ENCODE results near the gene BAIAP3.

DNA sequence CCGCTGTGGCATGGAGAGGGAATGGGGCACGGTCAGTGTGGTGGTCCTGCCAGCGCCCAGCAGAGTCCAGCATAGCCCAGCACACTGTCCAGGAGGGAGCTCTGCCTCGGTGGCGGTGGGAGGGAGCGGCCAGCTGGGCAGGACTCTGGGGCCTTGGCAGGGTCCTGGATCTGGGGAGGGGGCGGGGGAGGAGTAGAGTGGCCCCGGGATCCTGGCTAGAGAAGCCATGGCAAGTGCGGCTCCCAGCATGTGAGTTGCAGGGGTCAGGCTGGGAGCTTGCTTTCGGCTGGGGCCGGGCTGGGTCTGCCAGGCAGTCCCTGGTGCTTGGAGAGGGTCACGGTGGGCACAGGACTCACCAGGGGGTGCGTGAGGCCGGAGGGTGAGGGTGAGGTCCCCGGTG lies 22.1 kb downstream of the BAIAP3 start:
- TF ChIP-seq RCOR1 (IDR thresholded peaks at IDR 0.05; ENCODE audit: insufficient replicate concordance, low read length) (no peak), BHLHE40 (IDR thresholded peaks at IDR 0.05; ENCODE audit: low read depth, low read length) (no peak), POLR2A (IDR thresholded peaks at IDR 0.05; ENCODE audit: low read depth, low read length) (no peak), MXI1 (IDR thresholded peaks at IDR 0.05; ENCODE audit: borderline replicate concordance, low read depth, low read length) (no peak), MAFK (IDR thresholded peaks at IDR 0.05; ENCODE audit: low read depth, low read length) (no peak)
- TF ChIP-seq, protein P1, sequence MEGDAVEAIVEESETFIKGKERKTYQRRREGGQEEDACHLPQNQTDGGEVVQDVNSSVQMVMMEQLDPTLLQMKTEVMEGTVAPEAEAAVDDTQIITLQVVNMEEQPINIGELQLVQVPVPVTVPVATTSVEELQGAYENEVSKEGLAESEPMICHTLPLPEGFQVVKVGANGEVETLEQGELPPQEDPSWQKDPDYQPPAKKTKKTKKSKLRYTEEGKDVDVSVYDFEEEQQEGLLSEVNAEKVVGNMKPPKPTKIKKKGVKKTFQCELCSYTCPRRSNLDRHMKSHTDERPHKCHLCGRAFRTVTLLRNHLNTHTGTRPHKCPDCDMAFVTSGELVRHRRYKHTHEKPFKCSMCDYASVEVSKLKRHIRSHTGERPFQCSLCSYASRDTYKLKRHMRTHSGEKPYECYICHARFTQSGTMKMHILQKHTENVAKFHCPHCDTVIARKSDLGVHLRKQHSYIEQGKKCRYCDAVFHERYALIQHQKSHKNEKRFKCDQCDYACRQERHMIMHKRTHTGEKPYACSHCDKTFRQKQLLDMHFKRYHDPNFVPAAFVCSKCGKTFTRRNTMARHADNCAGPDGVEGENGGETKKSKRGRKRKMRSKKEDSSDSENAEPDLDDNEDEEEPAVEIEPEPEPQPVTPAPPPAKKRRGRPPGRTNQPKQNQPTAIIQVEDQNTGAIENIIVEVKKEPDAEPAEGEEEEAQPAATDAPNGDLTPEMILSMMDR (conservative IDR thresholded peaks at IDR 0.05; ENCODE audit: low read depth, low read length): no peak
- TF ChIP-seq, protein P2, sequence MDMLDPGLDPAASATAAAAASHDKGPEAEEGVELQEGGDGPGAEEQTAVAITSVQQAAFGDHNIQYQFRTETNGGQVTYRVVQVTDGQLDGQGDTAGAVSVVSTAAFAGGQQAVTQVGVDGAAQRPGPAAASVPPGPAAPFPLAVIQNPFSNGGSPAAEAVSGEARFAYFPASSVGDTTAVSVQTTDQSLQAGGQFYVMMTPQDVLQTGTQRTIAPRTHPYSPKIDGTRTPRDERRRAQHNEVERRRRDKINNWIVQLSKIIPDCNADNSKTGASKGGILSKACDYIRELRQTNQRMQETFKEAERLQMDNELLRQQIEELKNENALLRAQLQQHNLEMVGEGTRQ (IDR thresholded peaks at IDR 0.05; ENCODE audit: low read depth, low read length): no peak

Measured in IMR-90 (cell line).